A375 (cell line): Measurements from ENCODE around the gene SNCG. TPM values are rescaled to one million over a fixed set of nuclear protein-coding genes. Genes with fewer than 3 reads are reported as not detected.

Experiments used
- small RNA-seq: library from RNA; depleted of rRNA; stranded (forward); fragments of <200 nt; gene quantifications from one replicate; pipeline ENCODE3, GENCODE V24; 2014
- total RNA-seq: library from RNA; depleted of rRNA; stranded (reverse); fragments of >200 nt; shearing (Covaris generic); gene quantifications from 2 replicates; pipeline ENCODE4 v1.2.3, GENCODE V29; 2014; rRNA removed

The SNCG gene
- total RNA-seq, result 8.7 and 10.8 TPM in 2 replicates

GRCh38 chr10:86958116-86958900, at the start of gene SNCG:
Gene SNCG (plus strand): TSS chr10:86958599. CDS start chr10:86958698, 99 bp downstream.

GRCh38 chr10:86957471-86958115, 806 bp upstream of the SNCG start, which contains the start of gene MMRN2:
Gene MMRN2 (minus strand): TSS chr10:86957615. CDS start chr10:86957541, 74 bp downstream.

GRCh38 chr10:86968271-86968993, 10.0 kb downstream of the SNCG start, which contains the start of gene ADIRF:
Gene ADIRF (plus strand): TSS chr10:86968482. CDS start chr10:86968545, 63 bp downstream.

Small RNAs within 50 kb of the gene (small RNA-seq; reads per million reads assigned to genes)
- gene BMS1P3, result not detected

Other genes with a start within 250 kb of the SNCG start
- gene BMPR1A, start 202.0 kb upstream of the SNCG start, total RNA-seq, result 18.3 and 20.4 TPM in 2 replicates
- gene MMRN2, start 984 bp upstream of the SNCG start, total RNA-seq, result 4.1 and 6.3 TPM in 2 replicates
- gene ADIRF, start 9.9 kb downstream of the SNCG start, total RNA-seq, result 0.56 and 0.64 TPM in 2 replicates
- not detected in 2 replicates for gene FAM25A, start 61.7 kb downstream of the SNCG start, total RNA-seq
- 152 and 163 TPM in 2 replicates for gene GLUD1, start 136.2 kb downstream of the SNCG start, total RNA-seq
- 26.0 and 28.5 TPM in 2 replicates for gene SHLD2, start 136.6 kb downstream of the SNCG start, total RNA-seq